DND-41 (cell line): Measurements from ENCODE around the gene DTX1.

Experiments used
- CTCF ChIP-seq: IDR thresholded peaks from 2 replicates; pipeline ENCODE4 v1.5.1; 2012; ENCODE audit warnings: borderline replicate concordance, low read length, moderate library complexity, mild to moderate bottlenecking; ENCODE audit not compliant: poor library complexity, severe bottlenecking; ENCODE audit errors: extremely low read depth
- EZH2 ChIP-seq: IDR thresholded peaks from 3 replicates; pipeline ENCODE4 v1.6.1; 2012; ENCODE audit warnings: borderline replicate concordance, low read depth, mild to moderate bottlenecking, moderate library complexity, low read length, inconsistent platforms; ENCODE audit not compliant: severe bottlenecking

- TF ChIP-seq CTCF (no peak), EZH2 (no peak)
Measured at GRCh38 chr12:113096675-113097461, 40.3 kb downstream of the DTX1 start.
